ENCODE measurements around the gene GUK1. TPM values are rescaled to one million over a fixed set of nuclear protein-coding genes. Genes with fewer than 3 reads are reported as not detected.

Gene GUK1
- total RNA-seq, 1 donor from 2014 or later, result 519 TPM

- DNase-seq (ENCODE audit: low read depth) (no peak), FAIRE-seq (no peak)
- TF ChIP-seq CTCF (IDR thresholded peaks at IDR 0.05; ENCODE audit: insufficient read depth, low read length, severe bottlenecking), result no peak
- no peaks in the 10 kb centered on the region for H3K27me3 ChIP-seq (ENCODE audit: control insufficient read depth, insufficient read depth, low read length)
- H3K4me3 ChIP-seq (ENCODE audit: low read depth, low read length), result no peak overlapping the region
- peaks cover 15% of the 10 kb centered on the region for H3K36me3 ChIP-seq (ENCODE audit: control insufficient read depth, insufficient read depth, low read length)
Measured at GRCh38 chr1:228150461-228151179, 10.5 kb downstream of the GUK1 start.

- no peak for FAIRE-seq
- H3K27me3 ChIP-seq (ENCODE audit: control insufficient read depth, insufficient read depth, low read length), result no peaks in the 10 kb centered on the region
- no peak for TF ChIP-seq CTCF (IDR thresholded peaks at IDR 0.05; ENCODE audit: insufficient read depth, low read length, severe bottlenecking)
- DNase-seq (ENCODE audit: low read depth), result no peak
- H3K36me3 ChIP-seq (ENCODE audit: control insufficient read depth, insufficient read depth, low read length), result peaks cover 10% of the 10 kb centered on the region
- H3K4me3 ChIP-seq (ENCODE audit: low read depth, low read length), result no peak overlapping the region
Measured at GRCh38 chr1:228151180-228151925, 11.3 kb downstream of the GUK1 start.

GRCh38 chr1:228152097-228152917, 12.2 kb downstream of the GUK1 start:
- no peak overlapping the region for H3K4me3 ChIP-seq (ENCODE audit: low read depth, low read length)
- no peaks in the 10 kb centered on the region for H3K27me3 ChIP-seq (ENCODE audit: control insufficient read depth, insufficient read depth, low read length)
- DNase-seq (ENCODE audit: low read depth) (no peak), FAIRE-seq (no peak)
- TF ChIP-seq CTCF (IDR thresholded peaks at IDR 0.05; ENCODE audit: insufficient read depth, low read length, severe bottlenecking), result no peak
- H3K36me3 ChIP-seq (ENCODE audit: control insufficient read depth, insufficient read depth, low read length), result peaks cover 6% of the 10 kb centered on the region

- DNase-seq (ENCODE audit: low read depth), result no peak
- no peaks in the 10 kb centered on the region for H3K27me3 ChIP-seq (ENCODE audit: control insufficient read depth, insufficient read depth, low read length)
- H3K36me3 ChIP-seq (ENCODE audit: control insufficient read depth, insufficient read depth, low read length), result peaks cover 4% of the 10 kb centered on the region
- no peak for FAIRE-seq
- H3K4me3 ChIP-seq (ENCODE audit: low read depth, low read length), result no peak overlapping the region
- TF ChIP-seq CTCF (IDR thresholded peaks at IDR 0.05; ENCODE audit: insufficient read depth, low read length, severe bottlenecking), result no peak
Measured at GRCh38 chr1:228152918-228153258, 12.8 kb downstream of the GUK1 start.

- H3K4me3 ChIP-seq (ENCODE audit: low read depth, low read length), result no peak overlapping the region
- FAIRE-seq (no peak), DNase-seq (ENCODE audit: low read depth) (no peak)
- no peak for TF ChIP-seq CTCF (IDR thresholded peaks at IDR 0.05; ENCODE audit: insufficient read depth, low read length, severe bottlenecking)
- H3K36me3 ChIP-seq (ENCODE audit: control insufficient read depth, insufficient read depth, low read length), result no peaks in the 10 kb centered on the region
- H3K27me3 ChIP-seq (ENCODE audit: control insufficient read depth, insufficient read depth, low read length), result peaks cover 4% of the 10 kb centered on the region
Measured at GRCh38 chr1:228154021-228154669, 14.1 kb downstream of the GUK1 start.

Data from bronchial epithelial cell (primary cell).